GM10266 (cell line): ENCODE measurements around the gene ARHGAP21.

Source experiments
- DNase-seq: peaks from one replicate; pipeline ENCODE4 v3.0.0; 2012; ENCODE audit errors: extremely low spot score
- CTCF ChIP-seq: IDR thresholded peaks from 2 replicates; pipeline ENCODE4 v1.5.1; 2012; ENCODE audit warnings: mild to moderate bottlenecking, low read depth; ENCODE audit not compliant: control insufficient read depth, insufficient read depth; ENCODE audit errors: missing control alignments

ARHGAP21 gene

GRCh38 chr10:24701447-24701846 is 22.2 kb downstream of the ARHGAP21 start:
- DNase-seq = peak; percentile 28
- no peak for TF ChIP-seq CTCF

GRCh38 chr10:24700948-24701347 is 22.7 kb downstream of the ARHGAP21 start:
- DNase-seq = no peak
- no peak for TF ChIP-seq CTCF

GRCh38 chr10:24698270-24698669 is 25.4 kb downstream of the ARHGAP21 start:
- DNase-seq = no peak
- TF ChIP-seq CTCF = no peak

GRCh38 chr10:24697080-24697479 is 26.6 kb downstream of the ARHGAP21 start:
- no peak for TF ChIP-seq CTCF
- DNase-seq = no peak

- TF ChIP-seq CTCF = no peak
- no peak for DNase-seq
Observed at GRCh38 chr10:24695452-24695851, 28.2 kb downstream of the ARHGAP21 start.

GRCh38 chr10:24694086-24694485 is 29.6 kb downstream of the ARHGAP21 start:
- no peak for TF ChIP-seq CTCF
- no peak for DNase-seq

- no peak for TF ChIP-seq CTCF
- DNase-seq = no peak
Observed at GRCh38 chr10:24690961-24691512, 32.6 kb downstream of the ARHGAP21 start.
